Stimulated activated CD4-positive, alpha-beta T cell treated with anti-CD3 and anti-CD28 coated beads, Interleukin-4, amount 100 ng/mL, for 4 hours (primary cell): ENCODE data around the gene COL5A3.

Experiments used
- DNase-seq, 2 experiments: peaks; one replicate each; pipeline ENCODE4 v3.0.0-alpha.2; 2020

Gene COL5A3

GRCh38 chr19:10009714-10010224 lies 535 bp downstream of the COL5A3 start:
- peak in 1 of 2 experiments; percentile 30 for DNase-seq

GRCh38 chr19:10008184-10008765 lies 2.0 kb downstream of the COL5A3 start:
- no peak for DNase-seq

- no peak for DNase-seq
These were observed 2.7 kb downstream of the COL5A3 start for GRCh38 chr19:10007371-10008183.

GRCh38 chr19:10006752-10007323 lies 3.5 kb downstream of the COL5A3 start:
- DNase-seq: no peak

- no peak for DNase-seq
These were observed 4.0 kb downstream of the COL5A3 start for GRCh38 chr19:10006335-10006708.

- DNase-seq: no peak
These were observed 4.5 kb downstream of the COL5A3 start for GRCh38 chr19:10005632-10006334.

- no peak for DNase-seq
These were observed 5.7 kb downstream of the COL5A3 start for GRCh38 chr19:10004617-10005016.

GRCh38 chr19:10003271-10003670 lies 7.0 kb downstream of the COL5A3 start:
- no peak for DNase-seq

- no peak for DNase-seq
These were observed 8.4 kb downstream of the COL5A3 start for GRCh38 chr19:10001899-10002298.

- peak; percentile 52 to 53 for DNase-seq
These were observed 10.0 kb downstream of the COL5A3 start for GRCh38 chr19:10000171-10000826.

- no peak for DNase-seq
These were observed 13.8 kb downstream of the COL5A3 start for GRCh38 chr19:9996541-9996940.

- no peak for DNase-seq
These were observed 14.3 kb downstream of the COL5A3 start for GRCh38 chr19:9995999-9996398.

- DNase-seq: no peak
These were observed 15.2 kb downstream of the COL5A3 start for GRCh38 chr19:9995084-9995483.

- DNase-seq: no peak
These were observed 18.7 kb downstream of the COL5A3 start for GRCh38 chr19:9991425-9992191.

GRCh38 chr19:9989504-9989903 lies 20.8 kb downstream of the COL5A3 start:
- DNase-seq: no peak

GRCh38 chr19:9986787-9987281 lies 23.5 kb downstream of the COL5A3 start:
- no peak for DNase-seq

- DNase-seq: no peak
These were observed 28.7 kb downstream of the COL5A3 start for GRCh38 chr19:9981406-9982260.

- no peak for DNase-seq
These were observed 38.2 kb downstream of the COL5A3 start for GRCh38 chr19:9972103-9972502.

- no peak for DNase-seq
These were observed 39.0 kb downstream of the COL5A3 start for GRCh38 chr19:9971166-9971897.

GRCh38 chr19:9970481-9970880 lies 39.8 kb downstream of the COL5A3 start:
- DNase-seq: no peak
